Neutrophil (primary cell): ENCODE measurements around the gene TTLL3.
A peak's percentile ranks its signal among the peaks of the same experiment; 100 is the strongest.

ENCODE experiments used
- H3K27ac ChIP-seq: fragments of 200-600 bp; sonication (generic); 2 replicates; pipeline ENCODE4 v1.5.1; 2016; ENCODE audit warnings: mild to moderate bottlenecking, moderate library complexity
- H3K27me3 ChIP-seq: fragments of 200-600 bp; sonication (generic); 2 replicates; pipeline ENCODE4 v1.6.0; 2016; ENCODE audit warnings: mild to moderate bottlenecking
- H3K36me3 ChIP-seq: fragments of 200-600 bp; sonication (generic); 2 replicates; pipeline ENCODE4 v1.5.1; 2017
- H3K4me1 ChIP-seq, 2 experiments: fragments of 200-600 bp in 1 of 2; sonication (generic) in 1 of 2; 1 replicate in 1 of 2; 2 replicates in 1 of 2; pipeline versions ENCODE4 v1.5.1 to v1.6.1; 2013 to 2016; ENCODE audit warnings: low read depth in 1 of 2, low read length in 1 of 2, mild to moderate bottlenecking in 1 of 2, moderate library complexity in 1 of 2; ENCODE audit not compliant: control insufficient read depth in 1 of 2, insufficient read depth in 1 of 2
- H3K4me3 ChIP-seq, 2 experiments: fragments of 200-600 bp in 1 of 2; sonication (generic) in 1 of 2; 1 replicate in 1 of 2; 2 replicates in 1 of 2; pipeline ENCODE4 v1.5.1; 2013 to 2016; ENCODE audit warnings: low read depth in 1 of 2, low read length in 1 of 2, mild to moderate bottlenecking in 1 of 2, moderate library complexity in 1 of 2
- H3K9me3 ChIP-seq: fragments of 200-600 bp; sonication (generic); 2 replicates; pipeline ENCODE4 v1.5.1; 2016
- TF ChIP-seq, protein P1 (sequence below): fragments of 200-600 bp; sonication (generic); IDR thresholded peaks from 2 replicates; pipeline ENCODE4 v1.5.1; 2016; ENCODE audit warnings: antibody characterized with exemption

Gene TTLL3

DNA sequence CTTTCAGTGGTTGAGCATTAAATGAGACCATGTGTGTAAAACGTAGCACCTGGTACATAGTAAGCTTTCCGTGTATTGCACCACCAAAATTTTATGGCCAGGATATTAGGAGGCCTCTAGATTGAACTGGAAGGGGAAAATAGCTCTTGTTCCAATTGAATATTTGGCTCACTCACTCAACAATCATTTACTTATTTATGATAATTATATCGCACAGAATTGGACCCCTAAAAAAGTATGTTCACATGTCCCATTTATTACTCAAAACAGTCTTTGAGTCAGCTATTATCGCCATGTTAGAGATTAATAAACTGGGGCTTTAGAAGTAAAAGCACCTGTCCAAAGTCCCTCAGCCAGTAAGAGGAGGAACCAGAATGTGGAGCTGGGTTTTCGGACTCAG, 5.1 kb upstream of the TTLL3 start:
- Histone ChIP-seq H3K4me3 (no peak overlapping the region), H3K27ac (peak overlapping the region; percentile 32), H3K27me3 (no peaks in the 10 kb centered on the region), H3K36me3 (peaks cover 90% of the 10 kb centered on the region), H3K9me3 (no peaks in the 10 kb centered on the region), H3K4me1 (peaks cover 10% of the 10 kb centered on the region in 2 experiments)
- TF ChIP-seq, protein P1, sequence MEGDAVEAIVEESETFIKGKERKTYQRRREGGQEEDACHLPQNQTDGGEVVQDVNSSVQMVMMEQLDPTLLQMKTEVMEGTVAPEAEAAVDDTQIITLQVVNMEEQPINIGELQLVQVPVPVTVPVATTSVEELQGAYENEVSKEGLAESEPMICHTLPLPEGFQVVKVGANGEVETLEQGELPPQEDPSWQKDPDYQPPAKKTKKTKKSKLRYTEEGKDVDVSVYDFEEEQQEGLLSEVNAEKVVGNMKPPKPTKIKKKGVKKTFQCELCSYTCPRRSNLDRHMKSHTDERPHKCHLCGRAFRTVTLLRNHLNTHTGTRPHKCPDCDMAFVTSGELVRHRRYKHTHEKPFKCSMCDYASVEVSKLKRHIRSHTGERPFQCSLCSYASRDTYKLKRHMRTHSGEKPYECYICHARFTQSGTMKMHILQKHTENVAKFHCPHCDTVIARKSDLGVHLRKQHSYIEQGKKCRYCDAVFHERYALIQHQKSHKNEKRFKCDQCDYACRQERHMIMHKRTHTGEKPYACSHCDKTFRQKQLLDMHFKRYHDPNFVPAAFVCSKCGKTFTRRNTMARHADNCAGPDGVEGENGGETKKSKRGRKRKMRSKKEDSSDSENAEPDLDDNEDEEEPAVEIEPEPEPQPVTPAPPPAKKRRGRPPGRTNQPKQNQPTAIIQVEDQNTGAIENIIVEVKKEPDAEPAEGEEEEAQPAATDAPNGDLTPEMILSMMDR = no peak

DNA sequence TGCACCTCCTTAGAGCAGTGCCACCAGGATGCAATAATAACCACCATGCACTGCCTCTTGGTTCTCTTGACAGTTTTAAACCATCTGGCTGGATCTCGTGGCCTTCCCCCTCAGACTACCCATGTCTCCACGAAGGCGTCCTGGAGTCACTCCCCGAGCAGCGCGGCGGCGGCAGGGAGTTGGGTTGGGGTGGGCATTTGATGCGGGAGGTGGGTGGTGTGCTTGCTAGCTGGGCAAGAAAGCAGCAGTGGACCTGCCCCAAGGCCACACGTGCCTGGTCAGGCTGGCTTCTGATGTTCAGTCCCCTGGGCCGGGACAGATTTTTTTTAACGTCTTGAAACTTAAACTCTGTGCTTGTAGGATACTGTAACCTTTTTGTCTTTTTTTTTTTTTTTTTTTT, 3.9 kb upstream of the TTLL3 start:
- TF ChIP-seq, protein P1 = no peak
- Histone ChIP-seq H3K27me3 (no peaks in the 10 kb centered on the region), H3K4me3 (no peak overlapping the region), H3K4me1 (peaks cover 19 to 21% of the 10 kb centered on the region in 2 experiments), H3K27ac (peak overlapping the region; percentile 32), H3K9me3 (no peaks in the 10 kb centered on the region), H3K36me3 (peaks cover 83% of the 10 kb centered on the region)

DNA sequence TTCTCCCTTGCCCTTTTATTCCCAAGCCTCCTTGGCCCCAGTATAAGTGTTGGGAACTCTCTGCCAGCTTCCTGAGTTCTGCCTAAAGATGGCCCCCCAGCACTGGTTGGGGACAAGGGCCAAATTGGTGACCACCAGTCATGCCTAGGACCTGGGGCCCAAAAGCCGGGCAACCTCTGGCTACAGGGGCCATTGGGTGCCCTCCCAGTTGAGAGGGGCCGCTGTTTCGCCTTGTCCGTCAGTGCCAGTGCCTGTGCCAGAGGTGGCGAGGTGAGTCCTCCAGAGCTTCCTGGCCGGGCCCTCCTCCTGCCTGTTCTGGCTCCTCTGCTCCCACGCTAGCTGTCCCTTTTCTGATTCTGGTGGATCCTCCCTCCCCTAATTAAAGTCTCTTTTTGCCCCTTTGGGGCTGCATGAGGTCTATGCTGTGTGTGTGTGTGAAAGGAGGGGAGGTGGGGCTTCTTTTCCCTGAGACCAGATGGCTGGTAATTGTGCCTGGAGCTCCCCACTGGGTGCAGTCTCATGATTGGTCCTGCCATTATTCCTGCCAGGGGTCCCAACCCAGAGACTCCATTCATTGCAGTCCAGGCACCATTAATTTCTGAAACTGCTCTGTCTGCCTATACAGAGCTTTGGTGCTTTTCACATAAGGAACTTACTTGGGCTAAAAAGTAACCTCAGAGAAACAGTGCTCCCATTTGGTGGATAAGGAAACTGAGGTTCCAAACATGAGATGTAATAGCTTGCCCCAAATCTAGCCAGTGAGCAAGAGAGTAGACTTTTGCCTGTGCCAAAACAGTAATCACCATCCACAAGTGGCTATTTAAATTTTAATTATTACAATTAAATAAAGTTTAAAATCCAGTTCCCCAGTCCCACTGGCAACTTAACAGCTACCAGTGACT, 3.1 kb upstream of the TTLL3 start:
- TF ChIP-seq, protein P1 = no peak
- no peaks in the 10 kb centered on the region for H3K9me3 ChIP-seq
- no peaks in the 10 kb centered on the region for H3K27me3 ChIP-seq
- H3K4me1 ChIP-seq = peaks cover 19 to 21% of the 10 kb centered on the region in 2 experiments
- peaks cover 80% of the 10 kb centered on the region for H3K36me3 ChIP-seq
- peak overlapping the region; percentile 91 for H3K27ac ChIP-seq
- H3K4me3 ChIP-seq = no peak overlapping the region

DNA sequence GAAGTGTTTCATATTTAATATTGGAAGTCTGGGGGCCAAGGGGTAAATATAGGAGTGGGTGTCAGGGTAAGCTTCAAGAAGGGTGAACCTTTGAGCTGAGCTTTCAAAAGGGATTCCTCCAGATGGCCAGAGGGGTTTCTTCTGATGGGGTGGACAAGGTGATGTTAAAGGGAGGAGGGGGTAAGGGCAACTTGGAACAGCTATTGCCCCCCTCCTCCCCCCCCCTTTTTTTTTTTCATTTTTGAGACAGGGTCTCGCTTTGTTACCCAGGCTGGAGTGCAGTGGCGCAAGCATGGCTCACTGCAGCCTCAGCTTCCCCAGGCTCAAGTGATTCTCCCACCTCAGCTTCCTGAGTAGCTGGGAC, 2.1 kb upstream of the TTLL3 start:
- no peaks in the 10 kb centered on the region for H3K27me3 ChIP-seq
- H3K36me3 ChIP-seq = peaks cover 80% of the 10 kb centered on the region
- TF ChIP-seq, protein P1 = no peak
- H3K4me3 ChIP-seq = no peak overlapping the region
- no peaks in the 10 kb centered on the region for H3K9me3 ChIP-seq
- H3K27ac ChIP-seq = peak overlapping the region; percentile 91
- H3K4me1 ChIP-seq = peaks cover 19 to 21% of the 10 kb centered on the region in 2 experiments

DNA sequence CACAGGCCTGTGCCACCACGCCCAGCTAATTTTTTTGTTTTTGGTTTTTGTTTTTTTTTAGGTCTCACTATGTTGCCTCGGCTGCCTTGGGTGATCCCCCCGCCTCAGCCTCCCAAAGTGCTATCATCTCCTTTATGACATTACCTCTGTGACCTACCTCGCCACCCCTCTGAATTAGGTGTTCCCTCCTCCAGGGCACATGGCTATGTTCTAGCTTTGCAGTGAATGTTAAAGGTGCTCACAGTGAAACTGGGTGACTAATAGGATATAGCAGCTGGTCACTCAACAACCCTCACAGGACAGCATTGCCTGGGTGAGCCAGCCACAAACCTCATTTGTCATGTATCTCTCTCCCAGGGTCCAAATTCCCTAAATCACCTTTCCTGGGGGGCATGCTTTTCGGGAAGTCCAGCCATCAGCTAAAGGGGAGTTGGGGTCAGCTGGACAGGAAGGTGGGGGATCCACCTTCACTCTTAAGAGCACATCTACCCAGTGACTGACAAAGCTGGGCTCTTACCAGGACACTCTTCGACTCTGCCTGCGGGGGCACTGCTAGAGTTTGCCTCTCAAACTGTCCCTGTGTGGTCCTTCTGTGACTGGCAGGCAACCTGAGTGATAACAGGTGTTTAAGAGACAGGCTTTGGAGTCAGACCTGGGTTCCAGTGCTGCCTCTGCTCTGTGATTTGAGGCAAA, 1.6 kb upstream of the TTLL3 start:
- TF ChIP-seq, protein P1 = no peak
- H3K36me3 ChIP-seq = peaks cover 80% of the 10 kb centered on the region
- H3K4me3 ChIP-seq = no peak overlapping the region
- H3K4me1 ChIP-seq = peaks cover 19 to 21% of the 10 kb centered on the region in 2 experiments
- no peaks in the 10 kb centered on the region for H3K9me3 ChIP-seq
- H3K27ac ChIP-seq = peak overlapping the region; percentile 91
- no peaks in the 10 kb centered on the region for H3K27me3 ChIP-seq
